HepG2 (cell line): ENCODE measurements around the gene RIMBP2. TPM values are rescaled to one million over a fixed set of nuclear protein-coding genes. Genes with fewer than 3 reads are reported as not detected.
A peak's percentile ranks its signal among the peaks of the same experiment; 100 is the strongest.

Source experiments
- ATAC-seq: fragments of 200-7000 bp; cut with Tn5 transposase; 3 replicates; pipeline ENCODE4 v1.9.1; 2020; ENCODE audit warnings: mild to moderate bottlenecking, moderate library complexity
- BruUV-seq: library from RNA; stranded (reverse); fragments of 400-500 nt; replicated peaks from 2 replicates; lab custom pipeline; 2021; lab: Mats Ljungman, UMichigan
- CTCF ChIA-PET: fragments of 300-600 bp; formaldehyde crosslinking; extraction: SDS; loops from one replicate; lab custom pipeline; 2021; ENCODE audit warnings: low total read pairs, inconsistent platforms, low intra/inter-chr PET ratio; lab: Yijun Ruan, JAX
- POLR2A ChIA-PET: fragments of 350-600 bp; sonication (Branson Sonifier 250); formaldehyde crosslinking; loops from one replicate; lab custom pipeline; 2020; ENCODE audit warnings: antibody characterized with exemption, inconsistent platforms; lab: Yijun Ruan, JAX
- DNase-seq: peaks from one replicate; pipeline ENCODE4 v3.0.0-alpha.2; 2015; ENCODE audit warnings: low spot score
- FAIRE-seq: peaks from 3 replicates; lab custom pipeline; 2011; peaks lifted over from hg19 to GRCh38; lab: Jason Lieb, UNC
- H2AFZ ChIP-seq: one replicate; pipeline ENCODE4 v1.6.1; 2011; ENCODE audit warnings: low read length, inconsistent platforms
- H3K27ac ChIP-seq: fragments of 300-600 bp; 3 replicates; pipeline ENCODE4 v1.8.0; 2011; ENCODE audit warnings: mixed run types, mild to moderate bottlenecking, mixed read lengths, low read length, inconsistent platforms; ENCODE audit not compliant: insufficient read depth; ENCODE audit errors: extremely low read length
- H3K27me3 ChIP-seq, 2 experiments: fragments of 200-600 bp in 1 of 2; 2 replicates in 1 of 2; 3 replicates in 1 of 2; pipeline versions ENCODE4 v1.6.0 to v1.8.0; 2011; ENCODE audit warnings: low read length in 2 of 2, mild to moderate bottlenecking in 2 of 2, moderate library complexity in 2 of 2, inconsistent platforms in 1 of 2; ENCODE audit not compliant: insufficient read depth in 2 of 2, control insufficient read depth in 1 of 2
- H3K36me3 ChIP-seq, 2 experiments: fragments of 200-600 bp in 1 of 2; replicated peaks in 1 of 2; 2 replicates in 1 of 2; 3 replicates in 1 of 2; pipeline versions ENCODE4 v1.5.1 to v1.8.0; 2011; ENCODE audit warnings: low read length in 2 of 2, inconsistent platforms in 1 of 2; ENCODE audit not compliant: insufficient read depth in 2 of 2, control insufficient read depth in 1 of 2
- H3K4me1 ChIP-seq: 2 replicates; pipeline ENCODE4 v1.5.1; 2012; ENCODE audit warnings: low read length, inconsistent platforms; ENCODE audit not compliant: insufficient read depth
- H3K4me2 ChIP-seq: 2 replicates; pipeline ENCODE4 v1.6.0; 2011; ENCODE audit warnings: low read depth, low read length, inconsistent platforms
- H3K4me3 ChIP-seq, 3 experiments: fragments of 200-600 bp in 1 of 3; sonication (generic), shearing (Covaris generic) in 1 of 3; replicated peaks in 1 of 3; 2 replicates each; pipeline ENCODE4 v1.5.1; 2011 to 2016; ENCODE audit warnings: low read length in 3 of 3, inconsistent platforms in 2 of 3, low read depth in 2 of 3, mild to moderate bottlenecking in 2 of 3, control low read depth in 1 of 3, mixed read lengths in 1 of 3; ENCODE audit not compliant: insufficient read depth in 1 of 3
- H3K79me2 ChIP-seq: one replicate; pipeline ENCODE4 v1.6.1; 2011; ENCODE audit warnings: low read length, inconsistent platforms; ENCODE audit not compliant: insufficient read depth
- H3K9ac ChIP-seq: 2 replicates; pipeline ENCODE4 v1.6.0; 2011; ENCODE audit warnings: mild to moderate bottlenecking, low read depth, low read length, inconsistent platforms; ENCODE audit not compliant: insufficient read depth
- H3K9me3 ChIP-seq: 2 replicates; pipeline ENCODE4 v1.5.1; 2012; ENCODE audit warnings: mild to moderate bottlenecking, low read length
- H4K20me1 ChIP-seq: 2 replicates; pipeline ENCODE4 v1.6.0; 2011; ENCODE audit warnings: inconsistent platforms, mild to moderate bottlenecking, low read length, moderate library complexity; ENCODE audit not compliant: insufficient read depth
- ATF7 ChIP-seq, 2 experiments: fragments of 450-650 bp in 1 of 2; sonication (generic) in 1 of 2; formaldehyde crosslinking in 1 of 2; IDR thresholded peaks; 2 replicates each; pipeline versions ENCODE4 v1.4.0 to v1.6.1; 2016 to 2020; ENCODE audit warnings: antibody characterized with exemption in 1 of 2, mild to moderate bottlenecking in 1 of 2, missing genetic modification reagents in 1 of 2
- BRF2 ChIP-seq: sonication (generic); formaldehyde crosslinking; IDR thresholded peaks from 2 replicates; pipeline ENCODE4 v1.8.1; 2022; ENCODE audit warnings: mild to moderate bottlenecking, missing genetic modification reagents
- CBX1 ChIP-seq: IDR thresholded peaks from one replicate; pipeline ENCODE4 v1.6.1; 2016; ENCODE audit warnings: antibody characterized with exemption, low read depth
- DMTF1 ChIP-seq: sonication (generic); formaldehyde crosslinking; IDR thresholded peaks from 2 replicates; pipeline ENCODE4 v1.4.0; 2020; ENCODE audit warnings: mild to moderate bottlenecking, missing genetic modification reagents
- ERF ChIP-seq: IDR thresholded peaks from 2 replicates; pipeline ENCODE4 v1.6.1; 2018; ENCODE audit warnings: missing biosample characterization, missing genetic modification reagents
- ETV6 ChIP-seq: sonication (generic); formaldehyde crosslinking; conservative IDR thresholded peaks from 2 replicates; pipeline ENCODE4 v1.4.0; 2020; ENCODE audit warnings: missing genetic modification reagents
- GABPB1 ChIP-seq: IDR thresholded peaks from 2 replicates; pipeline ENCODE4 v1.6.1; 2016; ENCODE audit warnings: mild to moderate bottlenecking, missing genetic modification reagents, moderate library complexity, missing compliant biosample characterization
- HNRNPL ChIP-seq: fragments of 200-400 bp; formaldehyde crosslinking; IDR thresholded peaks from 2 replicates; pipeline ENCODE4 v1.6.1; 2017; ENCODE audit warnings: mild to moderate bottlenecking, low read depth, low read length
- PAF1 ChIP-seq: IDR thresholded peaks from 2 replicates; pipeline ENCODE4 v1.6.1; 2016; ENCODE audit warnings: missing genetic modification reagents, missing compliant biosample characterization
- POGZ ChIP-seq: sonication (generic); formaldehyde crosslinking; IDR thresholded peaks from 2 replicates; pipeline ENCODE4 v1.4.0; 2020; ENCODE audit warnings: mild to moderate bottlenecking, missing genetic modification reagents
- U2AF1 ChIP-seq: fragments of 200-400 bp; formaldehyde crosslinking; optimal IDR thresholded peaks from 2 replicates; pipeline ENCODE3; 2017; ENCODE audit warnings: mild to moderate bottlenecking, low read depth, low read length
- ZFX ChIP-seq: sonication (generic); formaldehyde crosslinking; IDR thresholded peaks from 2 replicates; pipeline ENCODE4 v1.4.0; 2020; ENCODE audit warnings: mild to moderate bottlenecking, low read depth, missing genetic modification reagents, moderate library complexity
- ZFYVE20 ChIP-seq: sonication (generic); formaldehyde crosslinking; IDR thresholded peaks from 2 replicates; pipeline ENCODE4 v1.8.0; 2023; ENCODE audit warnings: low read depth, mild to moderate bottlenecking, moderate library complexity, missing genetic modification reagents, borderline replicate concordance
- ZNF431 ChIP-seq: sonication (generic); formaldehyde crosslinking; IDR thresholded peaks from 2 replicates; pipeline ENCODE4 v1.9.0; 2022; ENCODE audit warnings: missing genetic modification reagents, low read depth, mild to moderate bottlenecking, borderline replicate concordance
- ZNF572 ChIP-seq: sonication (generic); formaldehyde crosslinking; IDR thresholded peaks from 2 replicates; pipeline ENCODE4 v1.5.1; 2020; ENCODE audit warnings: mild to moderate bottlenecking, missing genetic modification reagents
- ZNF891 ChIP-seq: sonication (generic); formaldehyde crosslinking; IDR thresholded peaks from 2 replicates; pipeline ENCODE4 v1.5.0; 2020; ENCODE audit warnings: mild to moderate bottlenecking, missing genetic modification reagents
- WGBS: methylation state at CpG from one replicate; pipeline ENCODE4 v1.1.6; 2017; ENCODE audit warnings: low lambda C conversion rate; 5-methylcytosine and 5-hydroxymethylcytosine counted together
- in situ Hi-C: cut with HindIII; loops from 2 replicates; pipeline ENCODE4 v1.10.0; 2017; ENCODE audit warnings: low pct_unique_long_range_greater_than_20kb; ENCODE audit not compliant: extremely low pct_ligation_motif_present
- intact Hi-C: fragments of 100-400 bp; cut with micrococcal nuclease; formaldehyde crosslinking; loops from one replicate; pipeline ENCODE4 v1.10.0; 2022; ENCODE audit not compliant: unreplicated experiment
- polyA plus RNA-seq, 8 experiments: library from polyadenylated mRNA; depleted of rRNA in 3 of 8; stranded (reverse) in 7 of 8; unstranded in 1 of 8; fragments of >200 nt; fragmentation: Illumina TruSeq in 4 of 8; extraction: Trizol in 4 of 8; gene quantifications; 2 replicates each; pipeline versions ENCODE4 v1.2.1 to v1.2.3, GENCODE V29; 2011 to 2016; ENCODE audit warnings: low read depth in 4 of 8, missing spikeins in 1 of 8, mixed read lengths in 1 of 8; ENCODE audit not compliant: insufficient read depth in 1 of 8
- total RNA-seq, 5 experiments: library from RNA; depleted of rRNA; stranded (reverse); fragments of >200 nt; fragmentation: Illumina TruSeq; extraction: Trizol; gene quantifications; 2 replicates each; pipeline ENCODE4 v1.2.3, GENCODE V29; 2016; ENCODE audit warnings: low read depth in 1 of 5

Gene RIMBP2
- total and polyA plus RNA-seq, 2 of the 13 experiments (the other 11 are each of a cell fraction or from before 2014, with no cell fraction given): 0.03 TPM; not detected in 1

GRCh38 chr12:130761537-130762318, 45.6 kb upstream of the RIMBP2 start (continued):
- TF ChIP-seq ETV6 (CRISPR knock-in tag) (no peak), HNRNPL (0 out of 2 replicates have a peak, but pooled peaks have one; percentile 33), ERF (CRISPR knock-in tag) (0 out of 2 replicates have a peak, but pooled peaks have one; percentile 29), ZNF891 (CRISPR knock-in tag) (0 out of 2 replicates have a peak, but pooled peaks have one; percentile 33), ZFX (CRISPR knock-in tag) (0 out of 2 replicates have a peak, but pooled peaks have one; percentile 28), ZNF431 (CRISPR knock-in tag) (no peak)

- H3K36me3 ChIP-seq: no peaks in the 10 kb centered on the region
- H3K27me3 ChIP-seq: peaks cover 0 to 6% of the 10 kb centered on the region in 2 experiments; a peak in 1 of 5 replicates
- intact Hi-C loops: no loop called here
- H2AFZ ChIP-seq: peak overlapping the region; percentile 76
- H3K4me3 ChIP-seq: peak overlapping the region in 1 of 3 experiments; percentile 18; a peak in 1 of 6 replicates
- WGBS: 52% methylated on average over 3 of the region's 3 CpGs
- DNase-seq (no peak), ATAC-seq (no peak; the same call in 1 of the 3 replicates), FAIRE-seq (no peak)
- in situ Hi-C loops: no loop called here
- H3K9me3 ChIP-seq: peaks cover 19% of the 10 kb centered on the region
- H3K4me2 ChIP-seq: peak overlapping the region; percentile 32; the same call in 1 of the 2 replicates
- no peaks in the 10 kb centered on the region for H3K4me1 ChIP-seq
- ChIA-PET POLR2A (no interaction called here), CTCF (no interaction called here)
- no peaks in the 10 kb centered on the region for H3K79me2 ChIP-seq
- H4K20me1 ChIP-seq: no peaks in the 10 kb centered on the region
- no peak overlapping the region for H3K27ac ChIP-seq
- no peak overlapping the region for H3K9ac ChIP-seq
- BruUV-seq: no TSS peak
- TF ChIP-seq ATF7 (IDR thresholded peaks at IDR 0.05) (peak; percentile 38; the same call in 1 of the 2 replicates), ATF7 (CRISPR knock-in tag; IDR thresholded peaks at IDR 0.05) (no peak), GABPB1 (CRISPR knock-in tag) (peak; percentile 75), DMTF1 (CRISPR knock-in tag) (no peak), ZFYVE20 (CRISPR knock-in tag) (no peak), PAF1 (CRISPR knock-in tag) (no peak), CBX1 (peak; percentile 74), BRF2 (CRISPR knock-in tag) (no peak), U2AF1 (no peak), ZNF572 (CRISPR knock-in tag) (no peak), POGZ (CRISPR knock-in tag) (peak; percentile 41; the same call in 1 of the 2 replicates)
Observed at GRCh38 chr12:130754234-130754901, 38.3 kb upstream of the RIMBP2 start.
